Fibroblast of lung (primary cell): ENCODE results near the gene HRC.

Experiments used
- CTCF ChIP-seq, 2 donors: IDR thresholded peaks in 1 of 2; conservative IDR thresholded peaks in 1 of 2; 1 replicate in 1 of 2; 2 replicates in 1 of 2; pipeline ENCODE4 v1.5.1; 2011 to 2012; ENCODE audit warnings: low read length in 2 of 2, control low read depth in 1 of 2, inconsistent platforms in 1 of 2, low read depth in 1 of 2, mild to moderate bottlenecking in 1 of 2
- EZH2 ChIP-seq: IDR thresholded peaks from 2 replicates; pipeline ENCODE4 v1.5.1; 2012; ENCODE audit warnings: low read length, control low read depth, mild to moderate bottlenecking; ENCODE audit errors: missing control alignments

- TF ChIP-seq CTCF (conservative IDR thresholded peaks at IDR 0.05 in 1 of 2, IDR thresholded peaks at IDR 0.05 in 1 of 2; ENCODE audit: low read depth in 1 of 2, low read length in 2 of 2): no peak
- no peak for TF ChIP-seq EZH2
Observed at GRCh38 chr19:49120868-49121267, 34.3 kb downstream of the HRC start.
